Measurements from ENCODE around the gene ALK.

Gene ALK

GRCh38 chr2:29449499-29449898 is 471.9 kb downstream of the ALK start (continued):
- TF ChIP-seq PATZ1 (tag by site-specific recombination; IDR thresholded peaks at IDR 0.05), result no peak

GRCh38 chr2:29448096-29448688 is 473.2 kb downstream of the ALK start:
- Histone ChIP-seq H3K9me3 (ENCODE audit: control insufficient read depth, insufficient read depth, low read depth, low read length) (no peaks in the 10 kb centered on the region), H3K4me3 (ENCODE audit: low read depth, low read length) (no peak overlapping the region), H3K36me3 (ENCODE audit: control insufficient read depth in 2 of 2, insufficient read depth in 1 of 2, low read length in 2 of 2) (no peaks in the 10 kb centered on the region), H3K4me1 (ENCODE audit: control insufficient read depth, insufficient read depth, low read length) (peaks cover 17% of the 10 kb centered on the region), H3K27ac (ENCODE audit: extremely low read depth, low read depth, low read length) (no peak overlapping the region)
- no peak for TF ChIP-seq ZNF747 (tag by site-specific recombination; IDR thresholded peaks at IDR 0.05)
- no peak for TF ChIP-seq ZNF248 (tag by site-specific recombination; IDR thresholded peaks at IDR 0.05)
- no peak for TF ChIP-seq SP2 (tag by site-specific recombination; IDR thresholded peaks at IDR 0.05)
- TF ChIP-seq OVOL3 (tag by site-specific recombination; IDR thresholded peaks at IDR 0.05), result no peak
- ChIA-PET CTCF (interaction anchor here (0.6 to 0.9 kb wide), 2 partner anchors 17 to 389 kb away, joined by 3 read pairs; no protein-coding TSS in a partner anchor), POLR2A (no interaction called here)

DNA sequence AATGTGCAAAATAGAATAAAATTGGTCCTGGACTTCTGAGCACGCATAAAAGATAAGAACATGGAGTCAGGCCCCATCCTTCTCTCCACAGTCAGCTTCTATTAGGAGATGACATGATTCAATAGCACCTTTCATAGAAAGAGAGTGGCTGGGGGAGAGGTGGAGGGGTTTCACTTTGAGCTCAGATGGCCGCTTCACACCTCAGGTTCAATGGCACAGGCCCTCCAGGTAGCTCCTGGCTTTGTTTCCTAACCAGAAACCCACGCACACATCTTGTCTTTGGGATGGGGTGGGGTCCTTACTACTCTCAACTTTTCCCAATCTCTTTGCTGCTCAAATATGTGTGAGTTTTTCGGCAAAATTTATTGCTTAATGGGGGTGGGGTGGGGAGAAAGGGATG is 473.9 kb downstream of the ALK start:
- Histone ChIP-seq H3K9me3 (ENCODE audit: control insufficient read depth, insufficient read depth, low read depth, low read length) (no peaks in the 10 kb centered on the region), H3K27ac (ENCODE audit: extremely low read depth, low read depth, low read length) (no peak overlapping the region), H3K4me3 (ENCODE audit: low read depth, low read length) (no peak overlapping the region), H3K36me3 (ENCODE audit: control insufficient read depth in 2 of 2, insufficient read depth in 1 of 2, low read length in 2 of 2) (no peaks in the 10 kb centered on the region), H3K4me1 (ENCODE audit: control insufficient read depth, insufficient read depth, low read length) (peaks cover 20% of the 10 kb centered on the region)
- TF ChIP-seq ZNF146 (tag by site-specific recombination; IDR thresholded peaks at IDR 0.05), result no peak
- TF ChIP-seq HOXC10 (CRISPR knock-in tag; IDR thresholded peaks at IDR 0.05), result no peak
- TF ChIP-seq ZNF776 (tag by site-specific recombination; IDR thresholded peaks at IDR 0.05; ENCODE audit: borderline replicate concordance), result no peak
- TF ChIP-seq ZNF23 (tag by site-specific recombination; IDR thresholded peaks at IDR 0.05; ENCODE audit: borderline replicate concordance), result no peak
- no peak for TF ChIP-seq ZFHX2 (tag by site-specific recombination; conservative IDR thresholded peaks at IDR 0.05)
- no peak for TF ChIP-seq PRDM10 (tag by site-specific recombination; IDR thresholded peaks at IDR 0.05)
- no peak for TF ChIP-seq KLF10 (tag by site-specific recombination; IDR thresholded peaks at IDR 0.05)
- no peak for TF ChIP-seq ZBTB20 (tag by site-specific recombination; IDR thresholded peaks at IDR 0.05)
- TF ChIP-seq ZNF639 (tag by site-specific recombination; IDR thresholded peaks at IDR 0.05), result no peak
- no peak for TF ChIP-seq WT1 (tag by site-specific recombination; IDR thresholded peaks at IDR 0.05)
- TF ChIP-seq SP7 (tag by site-specific recombination; IDR thresholded peaks at IDR 0.05), result no peak
- TF ChIP-seq ZNF354C (tag by site-specific recombination; IDR thresholded peaks at IDR 0.05; ENCODE audit: borderline replicate concordance, low read depth), result no peak
- POLR2A ChIA-PET, result no interaction called here
- CTCF ChIA-PET, result interaction anchor here (0.7 to 0.9 kb wide), 2 partner anchors 16 to 139 kb away, joined by 3 to 4 read pairs; no protein-coding TSS in a partner anchor

Measured in HEK293 (cell line).